Stimulated activated CD8-positive, alpha-beta memory T cell treated with anti-CD3 and anti-CD28 coated beads, Interleukin-15, amount 100 ng/mL, for 48 hours (primary cell): ENCODE data around the gene OR13C2.
"Not testable (repeated sequence)": the region's sequence is repeated elsewhere in the genome, so short reads cannot be mapped to it uniquely, and the experiment has no call there.

ENCODE experiments used
- DNase-seq, 2 donors: peaks; one replicate each; pipeline ENCODE4 v3.0.0-alpha.2; 2020; ENCODE audit warnings: low read depth in 2 of 2

OR13C2 gene

DNA sequence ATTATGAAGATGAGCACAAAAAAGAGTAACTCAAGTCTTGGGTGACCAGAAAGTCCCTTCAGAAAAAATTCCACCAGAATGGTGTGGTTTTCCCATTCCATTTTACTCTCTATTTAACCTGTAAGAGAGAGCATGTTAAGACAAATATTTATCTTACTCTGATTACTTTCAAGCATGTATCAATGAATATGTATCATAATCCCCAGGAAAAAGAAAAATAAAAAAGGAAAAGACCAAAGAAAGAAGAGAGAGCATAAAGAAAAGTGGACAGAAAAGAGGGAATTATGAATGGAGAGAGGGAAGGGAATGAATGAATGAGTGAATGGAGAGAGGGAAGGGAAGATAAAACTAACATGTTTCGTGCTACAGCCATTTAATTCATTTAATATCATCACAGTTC lies at the start of gene OR13C2:
Gene OR13C2, minus strand, starts transcription at position 101 of the 400 bp plus-strand sequence. Its CDS starts 0 bp downstream, at position 101.
- DNase-seq, result not testable (repeated sequence)

GRCh38 chr9:104635456-104635855 lies 30.0 kb upstream of the OR13C2 start:
- no peak for DNase-seq

GRCh38 chr9:104633976-104634520 lies 28.6 kb upstream of the OR13C2 start:
- no peak for DNase-seq

GRCh38 chr9:104625964-104626363 lies 20.5 kb upstream of the OR13C2 start:
- not testable (repeated sequence) for DNase-seq

- no peak for DNase-seq
Observed at GRCh38 chr9:104618104-104618503, 12.7 kb upstream of the OR13C2 start, which contains the start of gene OR13C9. Gene OR13C9, minus strand, starts transcription at chr9:104618204. Its CDS starts 0 bp downstream, at chr9:104618204.

DNA sequence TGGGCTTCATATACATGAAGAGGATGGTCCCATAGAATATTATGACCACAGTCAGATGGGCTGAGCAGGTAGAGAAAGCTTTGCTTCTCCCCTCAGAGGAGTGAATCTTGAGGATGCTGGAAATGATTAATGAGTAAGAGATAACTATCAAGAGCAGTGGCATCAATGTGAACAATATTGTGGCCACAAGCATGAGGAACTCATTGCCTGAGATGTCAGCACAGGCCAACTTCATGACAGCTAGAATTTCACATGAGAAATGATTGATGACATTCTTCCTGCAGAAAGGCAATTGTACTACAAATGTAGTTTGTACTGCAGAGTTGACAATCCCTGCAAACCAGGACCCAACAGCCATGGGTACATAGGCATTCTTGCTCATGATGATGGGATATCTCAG lies 12.0 kb upstream of the OR13C2 start:
- no peak for DNase-seq

GRCh38 chr9:104611213-104611612 lies 5.8 kb upstream of the OR13C2 start:
- no peak for DNase-seq

DNA sequence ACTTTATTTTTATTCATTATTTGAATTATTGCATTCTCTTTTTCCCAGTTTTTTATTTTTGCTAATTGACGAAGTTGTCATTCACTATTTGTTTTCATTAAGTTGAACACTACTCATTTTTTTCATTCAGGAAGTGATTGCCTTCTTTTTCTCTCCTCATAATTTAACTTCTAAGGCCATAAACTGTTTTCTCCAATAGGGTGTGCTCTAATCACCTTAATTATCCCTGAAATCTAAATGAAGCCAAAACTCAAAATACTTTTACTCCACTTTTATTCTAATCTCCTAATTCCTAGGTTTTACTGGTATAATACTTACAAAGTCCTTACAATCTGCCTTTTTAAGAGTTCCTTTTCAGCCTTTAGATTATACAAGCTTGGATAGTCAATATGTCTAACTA lies 2.9 kb upstream of the OR13C2 start:
- DNase-seq, result no peak

GRCh38 chr9:104606152-104606551 lies 725 bp upstream of the OR13C2 start:
- no peak for DNase-seq

DNA sequence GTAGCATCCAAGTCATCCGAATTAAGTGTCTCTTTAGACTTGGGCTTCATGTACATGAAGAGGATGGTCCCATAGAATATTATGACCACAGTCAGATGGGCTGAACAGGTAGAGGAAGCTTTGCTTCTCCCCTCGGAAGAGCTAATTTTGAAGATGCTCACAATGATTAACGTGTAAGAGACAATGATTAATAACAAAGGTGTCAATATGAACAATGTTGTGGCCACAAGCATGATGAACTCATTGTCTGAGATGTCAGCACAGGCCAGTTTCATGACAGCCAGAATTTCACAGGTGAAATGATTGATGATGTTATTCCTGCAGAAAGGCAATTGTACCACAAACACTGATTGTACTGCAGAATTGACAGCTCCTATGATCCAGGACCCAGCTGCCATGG lies 626 bp downstream of the OR13C2 start:
- no peak for DNase-seq

DNA sequence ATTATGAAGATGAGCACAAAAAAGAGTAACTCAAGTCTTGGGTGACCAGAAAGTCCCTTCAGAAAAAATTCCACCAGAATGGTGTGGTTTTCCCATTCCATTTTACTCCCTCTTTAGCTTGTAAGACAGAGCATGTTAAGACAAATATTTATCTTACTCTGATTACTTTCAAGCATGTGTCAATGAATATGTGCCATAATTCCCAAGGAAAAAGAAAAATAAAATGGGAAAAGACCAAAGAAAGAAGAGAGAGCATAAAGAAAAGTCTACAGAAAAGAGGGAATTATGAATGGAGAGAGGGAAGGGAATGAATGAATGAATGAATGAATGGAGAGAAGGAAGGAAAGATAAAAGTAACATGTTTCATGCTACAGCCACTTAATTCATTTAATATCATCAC lies 6.1 kb downstream of the OR13C2 start, which contains the start of gene OR13C5:
Gene OR13C5, minus strand, starts transcription at position 101 of the 400 bp plus-strand sequence. Its CDS starts 0 bp downstream, at position 101.
- not testable (repeated sequence) for DNase-seq

DNA sequence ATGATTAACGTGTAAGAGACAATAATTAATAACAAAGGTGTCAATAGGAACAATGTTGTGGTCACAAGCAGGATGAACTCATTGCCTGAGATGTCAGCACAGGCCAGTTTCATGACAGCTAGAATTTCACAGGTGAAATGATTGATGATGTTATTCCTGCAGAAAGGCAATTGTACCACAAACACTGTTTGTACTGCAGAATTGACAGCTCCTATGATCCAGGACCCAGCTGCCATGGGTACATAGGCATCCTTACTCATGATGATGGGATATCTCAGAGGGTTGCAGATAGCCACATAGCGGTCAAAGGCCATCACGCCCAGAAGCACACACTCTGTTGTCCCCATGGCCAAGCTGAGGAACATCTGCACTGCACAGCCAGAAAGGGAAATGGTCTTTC lies 6.7 kb downstream of the OR13C2 start:
- not testable (repeated sequence) for DNase-seq

DNA sequence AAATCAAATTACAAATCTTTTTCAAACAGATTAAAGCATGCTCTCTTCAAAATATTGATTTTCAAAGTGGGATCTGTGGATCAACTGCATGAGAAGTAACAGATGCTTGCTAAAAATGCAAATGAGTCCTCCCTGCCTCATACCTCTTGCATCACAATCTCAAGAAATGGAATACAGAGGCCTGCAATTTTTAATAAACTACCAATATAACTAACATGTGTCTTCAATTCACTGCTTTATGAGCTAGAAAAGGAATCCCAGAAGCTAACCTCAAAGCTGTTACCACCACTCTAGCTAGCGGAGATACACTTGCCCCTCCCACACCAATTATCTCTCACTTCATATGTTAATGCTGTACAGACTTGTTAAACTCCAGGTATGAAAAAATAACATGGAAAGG lies 15.8 kb downstream of the OR13C2 start:
- DNase-seq, result no peak

DNA sequence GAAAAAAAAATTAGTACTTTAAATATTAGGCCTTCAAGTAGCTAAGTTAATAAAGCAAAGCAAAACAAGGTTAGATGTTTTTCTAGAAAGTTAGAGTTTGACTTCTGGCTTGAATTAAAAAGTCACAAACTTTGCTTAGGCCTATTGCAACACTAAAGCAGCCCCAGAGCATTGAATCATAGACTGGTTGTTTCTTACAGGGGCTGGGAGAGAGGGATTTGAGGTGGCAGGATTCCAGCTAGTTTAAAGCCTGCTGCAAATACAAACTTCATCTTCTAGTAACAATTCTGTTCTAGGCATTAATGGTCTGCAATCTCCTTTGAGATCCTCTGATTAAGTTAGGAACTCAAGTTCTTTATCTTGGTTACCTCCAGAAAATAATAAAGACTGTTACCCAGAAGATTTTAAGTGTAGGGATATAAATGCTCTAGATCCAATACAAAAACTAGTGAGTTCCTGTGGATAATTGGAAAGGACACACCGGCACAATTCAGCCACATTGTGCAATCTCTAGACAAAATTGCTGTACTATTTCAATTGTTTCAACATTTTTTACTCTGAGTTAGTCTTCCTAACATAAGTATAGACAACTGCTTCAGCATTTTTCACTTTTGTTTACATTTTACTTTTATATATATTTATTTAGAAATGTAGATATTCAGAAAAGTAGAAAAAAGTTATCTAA lies 18.8 kb downstream of the OR13C2 start:
- DNase-seq, result no peak

DNA sequence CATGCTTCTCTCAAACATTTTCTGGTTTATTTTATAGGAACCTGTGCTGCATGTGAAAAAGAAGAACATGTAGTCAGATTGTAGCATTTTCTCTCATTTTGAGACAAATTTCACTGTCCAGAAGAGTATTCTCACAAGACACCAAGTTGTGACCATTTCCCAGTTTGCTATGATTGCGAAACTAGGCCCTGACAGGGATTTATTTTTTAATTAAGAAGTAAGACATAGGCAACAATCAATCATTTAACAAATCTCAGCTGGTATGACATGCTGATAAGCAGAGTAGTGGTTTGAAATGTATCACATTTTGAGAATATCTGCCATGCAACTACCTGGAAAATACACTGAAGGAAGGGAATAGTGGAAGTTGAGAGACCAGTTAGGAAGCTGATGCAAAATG lies 24.9 kb downstream of the OR13C2 start:
- DNase-seq, result no peak

- no peak for DNase-seq
Observed at GRCh38 chr9:104577263-104577662, 28.2 kb downstream of the OR13C2 start.

DNA sequence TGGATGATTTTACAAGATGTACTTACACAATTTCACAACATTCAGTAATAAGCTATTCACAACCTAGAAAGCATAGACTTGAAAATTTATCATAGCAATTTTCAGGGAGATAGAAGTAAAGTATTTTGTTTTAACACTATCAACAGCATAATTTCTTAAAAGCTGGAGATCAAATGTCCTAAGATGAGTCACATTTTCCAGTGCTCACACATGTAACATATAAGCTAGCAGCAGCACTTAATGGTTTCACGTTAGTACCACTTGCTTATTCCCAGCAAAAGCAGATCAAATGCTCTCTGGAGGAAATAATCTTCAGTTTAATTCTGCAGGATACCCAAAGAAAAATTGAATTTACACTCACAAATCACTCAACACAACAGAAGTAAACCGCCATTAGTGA lies 30.0 kb downstream of the OR13C2 start:
- no peak for DNase-seq

GRCh38 chr9:104572612-104573011 lies 32.8 kb downstream of the OR13C2 start:
- no peak for DNase-seq

DNA sequence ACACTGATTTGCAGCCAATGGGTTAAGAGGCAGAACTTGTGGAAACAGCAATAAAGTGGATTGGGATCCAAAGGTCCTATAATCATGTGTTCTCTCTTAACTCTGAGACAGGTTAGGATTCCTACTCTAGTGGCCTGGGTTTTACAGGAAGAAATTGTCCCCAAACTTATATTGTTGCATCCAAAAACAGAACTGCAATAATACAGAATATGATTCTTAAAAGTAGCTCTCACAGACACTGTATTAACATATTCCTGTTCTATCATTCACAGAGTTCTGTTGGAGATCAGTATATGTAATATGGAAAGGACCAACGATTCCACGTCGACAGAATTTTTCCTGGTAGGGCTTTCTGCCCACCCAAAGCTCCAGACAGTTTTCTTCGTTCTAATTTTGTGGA lies 36.6 kb downstream of the OR13C2 start, which contains the start of gene OR13C8:
Gene OR13C8, plus strand, starts transcription at position 301 of the 400 bp plus-strand sequence. Its CDS starts 0 bp downstream, at position 301.
- no peak for DNase-seq

DNA sequence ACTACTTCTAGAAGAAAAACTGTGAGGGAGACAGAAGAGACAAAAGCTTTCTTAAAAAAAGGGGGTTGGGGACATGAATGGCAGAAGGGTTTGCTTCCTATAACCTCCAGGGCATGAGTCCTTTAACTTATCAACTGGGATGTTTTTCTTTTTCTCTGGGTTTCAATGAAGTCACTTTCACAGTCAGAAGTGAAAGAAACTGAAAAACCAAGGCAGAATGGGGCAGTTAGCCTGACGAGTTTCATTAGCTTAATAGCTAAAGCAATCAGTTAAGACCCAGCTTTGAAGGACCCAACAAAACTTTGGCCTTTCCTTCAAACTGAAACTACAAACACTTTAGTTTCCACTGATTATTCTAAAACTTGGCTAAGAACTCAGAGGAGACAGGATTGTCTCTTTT lies 41.1 kb downstream of the OR13C2 start:
- no peak for DNase-seq

- DNase-seq, result no peak
Observed at GRCh38 chr9:104556830-104557634, 48.4 kb downstream of the OR13C2 start.

DNA sequence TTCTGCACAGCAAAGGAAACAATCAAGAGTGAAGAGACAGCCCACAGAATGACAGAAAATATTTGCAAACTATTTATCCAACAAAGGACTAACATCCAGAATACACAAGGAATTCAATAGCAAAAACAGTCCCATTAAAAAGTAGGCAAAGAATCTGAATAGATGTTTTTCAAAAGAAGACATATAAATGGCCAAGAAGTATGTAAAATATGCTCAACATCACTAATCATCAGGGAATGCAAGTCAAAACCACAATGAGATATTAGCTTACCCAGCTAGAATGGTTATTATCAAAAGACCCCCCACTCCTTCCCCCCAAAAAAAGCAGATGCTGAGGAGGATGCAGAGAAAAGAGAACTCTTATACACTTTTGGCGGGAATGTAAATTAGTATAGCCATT lies 49.9 kb downstream of the OR13C2 start:
- DNase-seq, result no peak
